Measurements from ENCODE around the gene TTN.
A peak's percentile ranks its signal among the peaks of the same experiment; 100 is the strongest.

TTN gene

DNA sequence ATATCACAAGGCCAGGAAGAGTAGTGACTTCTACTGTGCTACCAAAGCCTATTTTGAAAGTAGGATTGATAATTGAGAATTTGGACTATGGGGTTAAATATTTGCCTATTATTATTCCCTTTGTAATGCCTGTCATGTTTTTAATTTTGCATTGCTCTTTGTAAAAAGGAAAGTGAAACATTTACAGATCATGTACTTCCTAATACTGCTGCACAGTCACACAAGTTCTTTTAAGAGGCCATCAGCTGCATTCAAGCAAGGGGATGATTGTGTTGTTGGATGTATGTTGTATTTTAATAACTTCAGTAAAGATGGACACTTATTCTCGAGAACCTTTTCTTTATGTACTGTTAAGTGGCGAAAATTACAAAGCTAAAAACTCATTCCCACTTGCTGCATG is 256.9 kb downstream of the TTN start:
- Histone ChIP-seq H3K4me3 (replicated peaks; ENCODE audit: low read depth, low read length) (no peak overlapping the region), H3K27me3 (replicated peaks; ENCODE audit: control insufficient read depth, insufficient read depth, low read length) (no peaks in the 10 kb centered on the region), H3K36me3 (ENCODE audit: control insufficient read depth, insufficient read depth, low read length) (peaks cover 12% of the 10 kb centered on the region)
- TF ChIP-seq, protein P1, sequence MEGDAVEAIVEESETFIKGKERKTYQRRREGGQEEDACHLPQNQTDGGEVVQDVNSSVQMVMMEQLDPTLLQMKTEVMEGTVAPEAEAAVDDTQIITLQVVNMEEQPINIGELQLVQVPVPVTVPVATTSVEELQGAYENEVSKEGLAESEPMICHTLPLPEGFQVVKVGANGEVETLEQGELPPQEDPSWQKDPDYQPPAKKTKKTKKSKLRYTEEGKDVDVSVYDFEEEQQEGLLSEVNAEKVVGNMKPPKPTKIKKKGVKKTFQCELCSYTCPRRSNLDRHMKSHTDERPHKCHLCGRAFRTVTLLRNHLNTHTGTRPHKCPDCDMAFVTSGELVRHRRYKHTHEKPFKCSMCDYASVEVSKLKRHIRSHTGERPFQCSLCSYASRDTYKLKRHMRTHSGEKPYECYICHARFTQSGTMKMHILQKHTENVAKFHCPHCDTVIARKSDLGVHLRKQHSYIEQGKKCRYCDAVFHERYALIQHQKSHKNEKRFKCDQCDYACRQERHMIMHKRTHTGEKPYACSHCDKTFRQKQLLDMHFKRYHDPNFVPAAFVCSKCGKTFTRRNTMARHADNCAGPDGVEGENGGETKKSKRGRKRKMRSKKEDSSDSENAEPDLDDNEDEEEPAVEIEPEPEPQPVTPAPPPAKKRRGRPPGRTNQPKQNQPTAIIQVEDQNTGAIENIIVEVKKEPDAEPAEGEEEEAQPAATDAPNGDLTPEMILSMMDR (IDR thresholded peaks at IDR 0.05; ENCODE audit: insufficient read depth, low read length, poor library complexity, severe bottlenecking), result no peak
- DNase-seq (ENCODE audit: extremely low read depth, insufficient read length), result no peak

DNA sequence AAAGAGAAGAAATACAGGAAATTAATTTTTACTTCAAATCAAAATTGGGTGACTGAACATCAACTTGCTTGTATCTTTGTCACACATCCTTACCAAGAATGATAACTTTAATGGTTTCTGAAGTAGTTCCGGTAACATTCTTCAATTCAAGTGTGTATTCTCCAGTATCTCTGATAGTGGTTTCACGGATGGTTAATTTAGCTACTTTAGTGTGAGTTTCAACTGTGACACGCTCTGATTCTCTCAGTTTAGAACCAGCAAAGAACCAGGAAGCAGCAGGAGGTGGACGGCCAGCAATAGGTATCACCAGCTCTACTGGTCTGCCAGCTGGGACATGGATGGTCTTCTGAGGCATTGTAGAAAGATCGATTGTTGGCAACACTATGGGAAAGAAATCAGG is 264.7 kb downstream of the TTN start:
- TF ChIP-seq, protein P1 (IDR thresholded peaks at IDR 0.05; ENCODE audit: insufficient read depth, low read length, poor library complexity, severe bottlenecking), result no peak

DNA sequence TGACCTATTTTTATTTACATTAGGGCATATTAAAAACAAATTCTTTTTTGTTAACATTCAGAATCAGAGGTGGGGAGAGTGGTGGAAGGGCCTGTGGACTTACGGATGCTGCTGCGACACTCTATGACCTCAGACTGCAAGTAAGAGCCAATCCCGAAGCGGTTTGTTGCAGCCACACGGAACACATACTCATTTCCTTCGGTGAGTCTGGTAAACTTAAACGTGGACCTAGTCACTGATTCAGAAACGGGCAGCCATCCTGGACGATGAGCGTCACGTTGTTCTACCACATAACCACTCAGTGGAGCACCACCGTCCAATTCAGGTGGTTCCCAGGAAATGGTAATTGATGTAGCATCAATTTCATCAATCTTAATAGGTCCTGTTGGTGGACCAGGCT is 265.1 kb downstream of the TTN start:
- H3K4me3 ChIP-seq (replicated peaks; ENCODE audit: low read depth, low read length), result no peak overlapping the region
- TF ChIP-seq, protein P1 (IDR thresholded peaks at IDR 0.05; ENCODE audit: insufficient read depth, low read length, poor library complexity, severe bottlenecking), result no peak
- H3K27me3 ChIP-seq (replicated peaks; ENCODE audit: control insufficient read depth, insufficient read depth, low read length), result no peaks in the 10 kb centered on the region
- DNase-seq (ENCODE audit: extremely low read depth, insufficient read length), result no peak
- H3K36me3 ChIP-seq (ENCODE audit: control insufficient read depth, insufficient read depth, low read length), result peaks cover 19% of the 10 kb centered on the region

More for the DNA sequence above, 264.7 kb downstream of the TTN start:
- Histone ChIP-seq H3K4me3 (replicated peaks; ENCODE audit: low read depth, low read length) (no peak overlapping the region), H3K27me3 (replicated peaks; ENCODE audit: control insufficient read depth, insufficient read depth, low read length) (no peaks in the 10 kb centered on the region), H3K36me3 (ENCODE audit: control insufficient read depth, insufficient read depth, low read length) (peaks cover 20% of the 10 kb centered on the region)
- DNase-seq (ENCODE audit: extremely low read depth, insufficient read length), result no peak

DNA sequence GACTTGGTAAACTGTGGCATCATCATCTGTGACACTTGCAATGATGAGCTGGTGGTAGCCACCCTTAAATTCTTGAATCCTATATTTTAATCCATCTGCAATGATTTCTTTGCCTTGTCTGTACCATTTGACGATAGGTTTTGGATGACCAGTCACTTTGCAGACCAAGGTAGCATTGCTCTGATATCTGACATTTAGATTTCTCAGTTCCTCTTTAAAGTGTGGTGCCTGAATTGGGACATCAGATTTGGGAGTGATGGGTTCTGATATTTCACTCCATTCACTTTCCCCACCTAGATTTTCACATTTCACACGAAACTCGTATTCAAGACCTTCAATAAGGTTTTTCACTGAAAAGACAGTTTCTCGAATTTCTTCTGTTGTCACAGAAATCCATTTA is 271.2 kb downstream of the TTN start:
- Histone ChIP-seq H3K36me3 (ENCODE audit: control insufficient read depth, insufficient read depth, low read length) (peaks cover 5% of the 10 kb centered on the region), H3K4me3 (replicated peaks; ENCODE audit: low read depth, low read length) (no peak overlapping the region), H3K27me3 (replicated peaks; ENCODE audit: control insufficient read depth, insufficient read depth, low read length) (no peaks in the 10 kb centered on the region)
- DNase-seq (ENCODE audit: extremely low read depth, insufficient read length), result no peak
- TF ChIP-seq, protein P1 (IDR thresholded peaks at IDR 0.05; ENCODE audit: insufficient read depth, low read length, poor library complexity, severe bottlenecking), result no peak

DNA sequence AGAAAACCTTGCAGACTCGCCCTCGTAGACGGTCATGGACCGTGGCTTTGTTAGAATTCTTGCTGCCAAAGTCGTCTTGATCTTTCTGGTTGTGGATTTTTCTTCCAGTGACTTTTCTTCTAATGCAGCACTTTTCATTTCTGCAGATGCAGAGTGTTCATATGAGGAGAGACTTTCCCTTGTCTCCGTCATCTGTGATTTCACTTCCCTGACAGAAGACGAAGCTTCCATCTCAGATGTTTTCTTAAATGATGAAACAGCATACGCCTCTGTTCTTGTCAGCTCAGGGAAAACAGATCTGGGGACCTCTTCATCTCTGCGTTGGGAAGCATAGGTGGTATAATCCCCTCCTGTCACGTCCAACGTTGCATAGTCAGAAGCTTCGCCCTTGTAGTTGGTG is 276.1 kb downstream of the TTN start:
- TF ChIP-seq, protein P1 (IDR thresholded peaks at IDR 0.05; ENCODE audit: insufficient read depth, low read length, poor library complexity, severe bottlenecking), result no peak
- Histone ChIP-seq H3K36me3 (ENCODE audit: control insufficient read depth, insufficient read depth, low read length) (no peaks in the 10 kb centered on the region; the same call in 1 of the 2 replicates), H3K27me3 (replicated peaks; ENCODE audit: control insufficient read depth, insufficient read depth, low read length) (no peaks in the 10 kb centered on the region), H3K4me3 (replicated peaks; ENCODE audit: low read depth, low read length) (peak overlapping the region; percentile 53)
- no peak for DNase-seq (ENCODE audit: extremely low read depth, insufficient read length)

DNA sequence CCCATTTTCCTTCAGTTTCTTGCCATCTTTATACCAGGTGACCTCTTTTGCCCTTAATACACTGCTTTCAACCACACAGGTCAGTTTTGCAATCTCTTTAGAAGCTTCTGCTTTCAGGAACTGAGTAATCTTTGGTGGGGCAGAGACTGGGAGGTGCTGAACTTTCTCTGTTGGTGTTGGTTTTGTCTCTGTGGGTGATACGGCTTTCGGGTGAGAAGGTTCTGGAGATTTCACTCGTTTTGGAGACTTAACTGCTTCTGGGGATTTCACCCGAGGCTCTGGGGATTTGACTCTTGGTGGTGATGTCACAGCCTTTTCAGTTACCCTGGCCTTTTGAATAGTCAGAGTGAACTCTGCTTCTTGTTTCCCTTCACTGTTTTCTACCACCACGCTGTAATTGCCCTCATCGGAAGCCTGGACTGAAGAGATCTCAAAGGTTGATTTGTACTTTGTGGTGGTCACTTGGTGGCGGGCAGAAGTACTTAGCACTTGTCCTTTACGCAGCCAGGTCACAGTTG is 276.5 kb downstream of the TTN start:
- Histone ChIP-seq H3K27me3 (replicated peaks; ENCODE audit: control insufficient read depth, insufficient read depth, low read length) (no peaks in the 10 kb centered on the region), H3K36me3 (ENCODE audit: control insufficient read depth, insufficient read depth, low read length) (no peaks in the 10 kb centered on the region; the same call in 1 of the 2 replicates), H3K4me3 (replicated peaks; ENCODE audit: low read depth, low read length) (peak overlapping the region; percentile 53)
- TF ChIP-seq, protein P1 (IDR thresholded peaks at IDR 0.05; ENCODE audit: insufficient read depth, low read length, poor library complexity, severe bottlenecking), result no peak
- DNase-seq (ENCODE audit: extremely low read depth, insufficient read length), result peak; percentile 76
